B cell (primary cell): Measurements from ENCODE around the gene GPR78.

Source experiments
- CTCF ChIP-seq: fragments of 200-600 bp; IDR thresholded peaks from one replicate; pipeline ENCODE4 v1.8.0; 2022; ENCODE audit warnings: antibody characterized with exemption, mild to moderate bottlenecking
- EZH2 ChIP-seq: IDR thresholded peaks from 2 replicates; pipeline ENCODE4 v1.6.1; 2012; ENCODE audit warnings: borderline replicate concordance, low read depth, mild to moderate bottlenecking, moderate library complexity, low read length; ENCODE audit not compliant: insufficient read depth, poor library complexity, severe bottlenecking

DNA sequence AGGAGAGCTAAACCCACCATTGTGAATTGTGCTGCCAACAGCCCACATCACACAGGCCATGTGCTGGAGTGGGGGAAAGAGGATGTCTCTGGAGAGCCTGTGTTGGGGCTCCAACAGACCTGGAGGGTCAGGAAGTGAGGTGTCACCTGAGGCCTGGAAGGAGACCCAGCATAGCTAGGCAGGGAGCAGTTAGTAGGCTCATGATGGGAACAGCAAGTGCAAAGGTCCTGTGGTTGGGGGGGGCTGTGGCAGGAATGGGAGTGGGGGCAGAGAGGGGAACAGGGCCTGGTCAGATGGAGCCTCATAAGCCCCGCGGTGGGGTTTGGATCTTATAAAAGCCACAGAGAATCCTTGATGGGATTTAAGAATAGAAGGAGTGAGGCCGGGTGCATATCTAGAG, 35.9 kb upstream of the GPR78 start:
- TF ChIP-seq CTCF (no peak), EZH2 (no peak)
